ENCODE results near the gene CLTCL1. TPM values are rescaled to one million over a fixed set of nuclear protein-coding genes. Genes with fewer than 3 reads are reported as not detected.

Gene CLTCL1
- total and polyA plus RNA-seq, 12 donors = 13.0 to 62.8 (median 21.8) TPM

DNA sequence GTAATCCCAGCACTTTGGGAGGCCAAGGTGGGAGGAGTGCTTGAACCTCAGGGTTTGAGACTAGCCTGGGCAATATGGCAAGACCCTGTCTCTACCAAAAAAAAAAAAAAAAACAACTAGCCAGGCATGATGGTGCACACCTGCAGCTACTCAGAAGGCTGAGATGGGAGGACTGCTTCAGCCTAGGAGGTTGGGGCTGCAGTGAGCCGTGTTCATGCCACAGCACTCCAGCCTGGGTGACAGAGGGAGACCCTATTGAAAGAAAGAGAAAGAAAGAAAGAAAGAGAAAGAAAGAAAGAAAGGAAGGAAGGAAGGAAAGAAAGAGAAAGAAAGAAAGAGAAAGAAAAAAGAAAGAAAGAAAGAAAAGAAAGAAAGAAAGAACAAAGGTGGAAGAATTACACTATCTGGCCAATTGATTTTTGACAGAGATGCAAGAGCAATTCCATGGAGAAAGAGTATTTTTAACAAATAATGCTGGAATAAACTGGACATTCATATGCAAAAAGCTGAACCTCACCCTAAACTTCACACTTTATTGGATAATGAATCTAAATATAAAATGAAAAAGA, 79.1 kb downstream of the CLTCL1 start:
- Histone ChIP-seq H3K27ac (no peak overlapping the region), H3K4me3 (no peak overlapping the region), H3K9me3 (replicated peaks in 1 of 3) (no peaks in the 10 kb centered on the region), H3K4me1 (replicated peaks in 1 of 2) (no peaks in the 10 kb centered on the region), H3K36me3 (replicated peaks in 1 of 2) (peaks cover 0 to 31% of the 10 kb centered on the region in 2 donors), H3K27me3 (no peaks in the 10 kb centered on the region)
- WGBS, 4 donors = 92 to 100% (median 98%) methylated on average over 1 of the region's 1 CpG
- intact Hi-C loops (cut with DNase I) = no loop called here
- DNase-seq = no peak
- TF ChIP-seq, protein P1, sequence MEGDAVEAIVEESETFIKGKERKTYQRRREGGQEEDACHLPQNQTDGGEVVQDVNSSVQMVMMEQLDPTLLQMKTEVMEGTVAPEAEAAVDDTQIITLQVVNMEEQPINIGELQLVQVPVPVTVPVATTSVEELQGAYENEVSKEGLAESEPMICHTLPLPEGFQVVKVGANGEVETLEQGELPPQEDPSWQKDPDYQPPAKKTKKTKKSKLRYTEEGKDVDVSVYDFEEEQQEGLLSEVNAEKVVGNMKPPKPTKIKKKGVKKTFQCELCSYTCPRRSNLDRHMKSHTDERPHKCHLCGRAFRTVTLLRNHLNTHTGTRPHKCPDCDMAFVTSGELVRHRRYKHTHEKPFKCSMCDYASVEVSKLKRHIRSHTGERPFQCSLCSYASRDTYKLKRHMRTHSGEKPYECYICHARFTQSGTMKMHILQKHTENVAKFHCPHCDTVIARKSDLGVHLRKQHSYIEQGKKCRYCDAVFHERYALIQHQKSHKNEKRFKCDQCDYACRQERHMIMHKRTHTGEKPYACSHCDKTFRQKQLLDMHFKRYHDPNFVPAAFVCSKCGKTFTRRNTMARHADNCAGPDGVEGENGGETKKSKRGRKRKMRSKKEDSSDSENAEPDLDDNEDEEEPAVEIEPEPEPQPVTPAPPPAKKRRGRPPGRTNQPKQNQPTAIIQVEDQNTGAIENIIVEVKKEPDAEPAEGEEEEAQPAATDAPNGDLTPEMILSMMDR (IDR thresholded peaks at IDR 0.05) = no peak
- no peak for TF ChIP-seq POLR2A (IDR thresholded peaks at IDR 0.05)

DNA sequence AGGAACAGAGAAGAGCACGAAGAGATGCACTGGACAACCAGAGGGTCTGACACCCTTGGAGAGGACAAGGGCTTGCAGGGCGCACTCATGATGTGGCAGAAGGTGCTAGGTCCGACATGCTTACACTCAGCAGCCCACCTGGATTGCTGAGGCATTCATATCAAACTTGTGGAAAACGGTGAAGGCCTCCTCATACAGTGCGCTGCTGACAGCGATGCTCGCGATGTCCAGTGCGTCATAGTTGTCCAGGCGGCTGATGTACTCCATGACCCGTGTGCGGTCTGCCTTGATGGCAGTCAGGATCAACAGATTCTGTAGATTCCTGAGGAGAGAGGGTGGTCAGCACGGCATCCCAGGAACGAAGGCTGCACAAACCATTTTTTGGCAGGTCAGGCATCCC, 81.3 kb downstream of the CLTCL1 start:
- DNase-seq = no peak
- intact Hi-C loops (cut with DNase I) = no loop called here
- WGBS, 4 donors = 85 to 96% (median 95%) methylated on average over 14 of the region's 14 CpGs

GRCh38 chr22:19208287-19208847, 83.2 kb downstream of the CLTCL1 start:
- Histone ChIP-seq H3K27me3 (no peaks in the 10 kb centered on the region), H3K27ac (no peak overlapping the region), H3K4me1 (replicated peaks in 1 of 2) (no peaks in the 10 kb centered on the region), H3K9me3 (replicated peaks in 1 of 3) (no peaks in the 10 kb centered on the region), H3K36me3 (replicated peaks in 1 of 2) (peaks cover 0 to 21% of the 10 kb centered on the region in 2 donors), H3K4me3 (no peak overlapping the region)
- TF ChIP-seq, protein P1 (IDR thresholded peaks at IDR 0.05) = no peak
- TF ChIP-seq POLR2A (IDR thresholded peaks at IDR 0.05) = no peak
- WGBS, 4 donors = 78 to 87% (median 85%) methylated on average over 2 to 4 of the region's 4 CpGs
- intact Hi-C loops (cut with DNase I) = no loop called here
- DNase-seq = no peak

More for the DNA sequence above, 81.3 kb downstream of the CLTCL1 start:
- Histone ChIP-seq H3K4me3 (no peak overlapping the region), H3K4me1 (replicated peaks in 1 of 2) (no peaks in the 10 kb centered on the region), H3K9me3 (replicated peaks in 1 of 3) (no peaks in the 10 kb centered on the region), H3K27me3 (no peaks in the 10 kb centered on the region), H3K27ac (no peak overlapping the region), H3K36me3 (replicated peaks in 1 of 2) (peaks cover 0 to 22% of the 10 kb centered on the region in 2 donors)
- TF ChIP-seq, protein P1 (IDR thresholded peaks at IDR 0.05) = no peak
- TF ChIP-seq POLR2A (IDR thresholded peaks at IDR 0.05) = no peak

DNA sequence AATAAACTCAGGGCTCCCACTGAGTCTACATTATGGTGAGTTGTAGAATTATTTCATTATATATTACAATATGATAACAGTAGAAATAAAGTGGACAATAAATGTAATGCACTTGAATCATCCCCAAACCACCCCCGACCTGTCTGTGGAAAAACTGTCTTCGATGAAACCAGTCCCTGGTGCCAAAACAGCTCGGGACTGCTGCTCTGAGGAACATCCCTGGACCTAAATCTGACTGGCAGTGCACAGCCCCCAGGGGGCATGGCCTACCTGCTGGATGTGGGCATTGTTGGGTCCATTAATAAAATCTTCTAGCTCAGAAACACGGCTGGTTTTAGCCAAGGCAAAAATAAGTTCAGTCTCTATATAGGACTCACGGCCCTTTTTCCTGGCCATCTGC, 83.6 kb downstream of the CLTCL1 start:
- Histone ChIP-seq H3K4me1 (replicated peaks in 1 of 2) (no peaks in the 10 kb centered on the region), H3K36me3 (replicated peaks in 1 of 2) (peaks cover 0 to 21% of the 10 kb centered on the region in 2 donors), H3K9me3 (replicated peaks in 1 of 3) (no peaks in the 10 kb centered on the region), H3K4me3 (no peak overlapping the region), H3K27me3 (no peaks in the 10 kb centered on the region), H3K27ac (no peak overlapping the region)
- no peak for DNase-seq
- intact Hi-C loops (cut with DNase I) = no loop called here
- 89 to 95% (median 94%) methylated on average over 5 of the region's 5 CpGs for WGBS, 4 donors
- no peak for TF ChIP-seq POLR2A (IDR thresholded peaks at IDR 0.05)
- TF ChIP-seq, protein P1 (IDR thresholded peaks at IDR 0.05) = no peak
